Left colon (tissue), 2 donors: ENCODE measurements around the gene RDH5. TPM values are rescaled to one million over a fixed set of nuclear protein-coding genes. Genes with fewer than 3 reads are reported as not detected.
A peak's percentile ranks its signal among the peaks of the same experiment; 100 is the strongest.

ENCODE experiments used
- ATAC-seq: fragments of 200-7000 bp; cut with Tn5 transposase; one replicate; pipeline ENCODE4 v1.9.1; 2020; ENCODE audit warnings: mild to moderate bottlenecking, moderate library complexity
- DNase-seq, 2 donors: peaks; one replicate each; pipeline ENCODE4 v3.0.0-alpha.2; 2020
- intact Hi-C, 2 donors: fragments of 100-400 bp; cut with DNase I in 1 of 2; cut with micrococcal nuclease in 1 of 2; formaldehyde crosslinking; loops; one replicate each; pipeline versions ENCODE4 v1.11.2 to v1.14.0; 2022; cut with DNase I, micrococcal nuclease
- total RNA-seq, 2 donors: library from RNA; stranded (reverse); fragmentation: NEBNext Ultra II Directional; extraction: Animal tissue kit (Norgen Biotek cat#: 25700); gene quantifications; one replicate each; pipeline ENCODE4 v1.2.1, GENCODE V29; 2021
- donor health status: DM: no; HTN: no; CAD: no.
- donor health status: DM: yes; HTN: yes; CAD: no.

RDH5 gene
- total RNA-seq, 2 donors from 2014 or later, result 34.2 to 37.7 TPM

DNA sequence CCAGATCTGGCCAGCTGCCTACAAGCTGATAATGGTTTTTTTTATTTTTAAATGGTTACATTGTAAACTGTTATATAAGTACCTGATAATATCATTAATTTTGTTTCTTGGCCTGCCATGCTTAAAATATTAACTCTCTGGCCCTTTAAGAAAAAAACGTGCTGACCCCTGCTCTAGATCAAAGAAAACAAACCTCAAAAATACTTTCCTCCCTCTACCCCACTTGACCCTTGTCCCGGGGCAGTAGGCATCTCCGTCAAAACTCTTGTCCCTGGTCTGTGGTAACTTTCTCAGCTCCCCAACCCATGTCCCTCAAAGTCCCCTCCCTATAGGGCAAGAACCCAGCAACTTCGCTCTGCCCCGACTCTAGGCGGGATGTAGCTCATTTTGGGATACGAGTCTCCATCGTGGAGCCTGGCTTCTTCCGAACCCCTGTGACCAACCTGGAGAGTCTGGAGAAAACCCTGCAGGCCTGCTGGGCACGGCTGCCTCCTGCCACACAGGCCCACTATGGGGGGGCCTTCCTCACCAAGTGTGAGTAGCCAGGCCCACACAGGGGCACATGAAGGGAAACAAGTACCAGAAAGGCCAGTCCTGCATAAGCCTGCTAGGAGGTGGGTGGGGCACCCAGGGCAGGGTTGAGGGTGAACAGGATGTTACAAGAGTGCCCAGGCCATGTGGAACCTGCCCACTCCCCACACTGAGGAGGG is 3.5 kb downstream of the RDH5 start:
- intact Hi-C loops, result no loop called here
- DNase-seq, result no peak
- no peak for ATAC-seq

DNA sequence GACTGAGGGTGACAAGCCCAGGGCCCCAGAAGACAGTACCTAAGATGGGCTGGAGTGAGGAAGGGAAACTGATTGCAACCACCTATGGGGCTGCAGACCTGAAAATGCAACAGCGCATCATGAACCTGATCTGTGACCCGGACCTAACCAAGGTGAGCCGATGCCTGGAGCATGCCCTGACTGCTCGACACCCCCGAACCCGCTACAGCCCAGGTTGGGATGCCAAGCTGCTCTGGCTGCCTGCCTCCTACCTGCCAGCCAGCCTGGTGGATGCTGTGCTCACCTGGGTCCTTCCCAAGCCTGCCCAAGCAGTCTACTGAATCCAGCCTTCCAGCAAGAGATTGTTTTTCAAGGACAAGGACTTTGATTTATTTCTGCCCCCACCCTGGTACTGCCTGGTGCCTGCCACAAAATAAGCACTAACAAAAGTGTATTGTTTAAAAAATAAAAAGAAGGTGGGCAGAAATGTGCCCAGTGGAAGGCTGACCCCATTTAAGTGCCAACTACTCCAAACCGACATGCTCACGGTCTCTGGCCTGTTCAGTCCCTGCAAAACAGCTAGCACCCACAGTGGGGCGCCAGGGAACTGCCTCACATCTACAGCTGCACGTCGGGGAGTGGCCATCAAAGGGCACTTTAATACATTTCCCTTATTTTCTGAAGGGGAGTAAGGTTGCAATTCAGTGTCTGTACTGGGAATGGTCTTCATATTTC is 4.2 kb downstream of the RDH5 start:
- DNase-seq (peak; percentile 76 to 85), ATAC-seq (no peak)

DNA sequence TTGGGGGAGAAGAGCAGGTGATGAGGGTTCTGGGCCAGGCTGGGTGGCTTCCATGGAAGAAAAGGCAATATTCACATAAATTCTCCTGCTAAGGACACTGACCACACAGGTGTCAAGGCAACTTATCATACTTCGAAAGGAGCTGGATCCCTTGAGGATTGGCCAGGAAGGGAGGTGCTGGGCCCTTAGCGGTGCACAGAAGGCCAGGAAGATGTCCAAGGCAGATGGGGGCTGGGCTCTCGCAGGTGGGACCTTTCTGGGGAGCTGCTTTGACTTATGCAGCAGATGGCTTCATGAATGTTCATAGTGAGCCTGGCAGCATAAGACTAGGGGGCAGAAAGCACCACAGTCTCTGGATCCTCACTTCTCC is 4.7 kb downstream of the RDH5 start:
- no peak for DNase-seq
- intact Hi-C loops, result no loop called here
- ATAC-seq, result no peak

More for the DNA sequence above, 4.2 kb downstream of the RDH5 start:
- intact Hi-C loops, result no loop called here

DNA sequence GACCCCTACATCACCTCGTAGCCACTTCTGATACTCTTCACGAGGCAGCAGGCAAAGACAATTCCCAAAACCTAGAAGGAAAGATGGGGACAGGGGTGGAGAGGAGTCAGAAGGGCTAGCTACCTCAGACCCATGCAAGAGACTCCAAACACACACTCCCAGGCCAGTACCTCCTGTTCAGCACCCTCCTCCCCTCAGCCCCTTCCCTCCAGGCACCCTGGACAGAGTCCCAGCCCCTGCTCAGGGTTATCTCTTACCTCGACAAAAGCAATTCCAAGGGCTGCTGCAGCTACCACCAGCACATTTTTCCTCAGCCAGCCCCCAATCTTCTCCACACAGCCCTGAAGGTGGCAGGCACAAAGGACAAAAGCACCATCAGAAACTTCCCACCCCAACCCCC is 5.4 kb downstream of the RDH5 start:
- ATAC-seq, result no peak
- DNase-seq, result no peak
- intact Hi-C loops, result no loop called here

DNA sequence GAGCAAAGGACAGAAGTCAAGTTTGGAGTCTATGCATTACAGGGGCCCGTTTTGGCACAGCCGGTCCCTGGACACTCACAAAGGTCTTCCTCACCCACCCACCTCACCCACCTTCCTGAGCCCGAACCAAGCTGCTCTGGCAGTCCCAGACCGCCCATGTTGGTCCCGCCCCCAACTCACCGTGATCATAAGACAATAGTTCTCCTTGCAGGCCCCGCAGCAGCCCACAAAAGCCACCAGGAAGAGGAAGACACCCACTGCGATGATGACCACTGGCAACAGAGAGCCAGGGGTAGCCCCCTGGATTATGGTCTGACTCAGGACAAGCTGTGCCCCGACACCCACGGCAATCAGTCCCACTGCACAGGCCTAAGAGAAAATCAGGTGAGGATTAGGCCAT is 6.8 kb downstream of the RDH5 start:
- intact Hi-C loops, result no loop called here
- ATAC-seq (no peak), DNase-seq (no peak)

- intact Hi-C loops, result no loop called here
- ATAC-seq (peak; percentile 17), DNase-seq (peak; percentile 74 to 76)
Observed at GRCh38 chr12:55727643-55728185, 7.5 kb downstream of the RDH5 start.

DNA sequence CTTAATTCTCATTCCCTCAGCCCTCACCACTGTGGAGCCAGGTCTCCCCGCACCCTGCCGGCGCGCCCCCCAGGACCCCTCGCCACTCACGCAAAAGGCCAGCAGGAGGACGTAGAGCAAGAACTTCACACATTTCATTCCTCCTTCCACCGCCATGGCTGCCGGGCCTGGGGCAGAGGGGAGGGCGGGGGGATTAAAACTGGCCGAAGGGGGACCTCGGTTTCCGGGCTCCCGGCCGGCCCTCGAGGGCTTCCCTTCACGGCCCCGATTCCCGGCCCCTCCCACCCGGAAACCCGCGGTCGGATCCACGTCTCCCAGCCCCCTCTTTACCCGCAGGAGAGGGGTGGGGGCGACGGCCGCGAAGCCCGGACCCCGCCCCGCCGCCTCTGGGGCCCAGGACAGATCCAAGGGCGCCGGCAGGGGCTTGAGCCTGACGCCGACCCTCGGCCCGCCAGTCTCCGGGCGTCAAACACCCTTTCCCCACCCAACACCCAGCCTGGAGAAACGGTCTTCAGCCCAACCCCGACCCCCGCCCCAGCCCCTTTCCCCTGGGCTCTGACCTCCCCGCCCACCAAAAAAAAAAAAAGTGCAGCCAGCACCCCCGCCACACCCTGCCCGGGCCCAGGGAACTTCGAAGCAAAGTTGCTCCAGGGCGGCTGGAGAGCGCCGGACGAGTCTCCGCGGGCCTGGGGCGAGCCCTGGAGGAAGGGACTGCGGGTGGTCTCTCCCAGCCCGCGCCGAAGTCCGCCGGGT is 8.2 kb downstream of the RDH5 start:
- ATAC-seq (peak; percentile 51), DNase-seq (peak; percentile 81 to 86)
- intact Hi-C loops, result no loop called here

DNA sequence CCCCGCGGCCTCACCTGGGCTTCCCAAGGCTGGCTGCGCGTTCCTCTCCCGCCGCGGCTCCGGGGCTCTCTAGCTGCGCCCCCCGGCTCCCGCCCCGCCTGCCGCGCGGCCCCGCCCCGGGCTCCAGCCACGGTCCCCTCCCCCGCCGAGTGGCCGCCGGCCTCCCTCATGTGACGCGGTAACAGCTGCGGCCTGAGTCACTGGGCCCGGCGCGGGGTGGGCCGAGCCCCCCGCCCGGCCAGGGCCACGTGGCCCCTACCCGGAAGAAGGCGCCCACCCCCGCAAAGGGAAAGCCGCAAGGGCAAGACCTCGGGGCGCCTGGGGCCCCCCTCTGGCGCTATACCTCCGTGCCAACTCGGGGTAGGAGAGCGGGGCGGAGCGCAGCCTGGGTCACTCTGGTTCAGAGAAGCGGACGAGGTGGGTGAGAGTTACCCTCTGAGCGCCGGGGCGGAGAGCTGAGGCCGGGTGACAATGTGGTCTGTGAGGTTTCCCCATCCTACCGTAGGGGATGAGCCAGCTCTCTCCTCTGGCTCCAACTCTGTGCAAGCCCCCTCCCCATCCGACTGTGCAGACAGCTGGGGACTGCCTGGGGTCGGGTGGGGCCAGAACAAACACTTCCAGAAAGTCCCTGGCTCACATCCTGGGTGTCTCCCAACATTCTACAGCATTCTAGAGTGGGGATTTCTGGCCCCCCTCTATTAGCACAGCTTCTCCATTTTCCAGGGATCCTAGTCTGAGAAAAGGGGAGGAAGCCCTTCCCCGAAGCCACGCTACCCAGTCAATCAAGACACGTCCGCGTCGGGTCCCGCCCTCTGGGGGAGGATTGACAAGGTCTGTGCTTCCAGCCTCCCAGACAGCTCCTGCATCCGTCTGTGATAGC is 9.0 kb downstream of the RDH5 start, which contains the start of gene CD63:
Gene CD63, minus strand, starts transcription at position 71 of the 880 bp plus-strand sequence. CDS start 668 bp downstream, outside the sequence.
- intact Hi-C loops, result no loop called here
- peak; percentile 92 to 96 for DNase-seq
- peak; percentile 75 for ATAC-seq

DNA sequence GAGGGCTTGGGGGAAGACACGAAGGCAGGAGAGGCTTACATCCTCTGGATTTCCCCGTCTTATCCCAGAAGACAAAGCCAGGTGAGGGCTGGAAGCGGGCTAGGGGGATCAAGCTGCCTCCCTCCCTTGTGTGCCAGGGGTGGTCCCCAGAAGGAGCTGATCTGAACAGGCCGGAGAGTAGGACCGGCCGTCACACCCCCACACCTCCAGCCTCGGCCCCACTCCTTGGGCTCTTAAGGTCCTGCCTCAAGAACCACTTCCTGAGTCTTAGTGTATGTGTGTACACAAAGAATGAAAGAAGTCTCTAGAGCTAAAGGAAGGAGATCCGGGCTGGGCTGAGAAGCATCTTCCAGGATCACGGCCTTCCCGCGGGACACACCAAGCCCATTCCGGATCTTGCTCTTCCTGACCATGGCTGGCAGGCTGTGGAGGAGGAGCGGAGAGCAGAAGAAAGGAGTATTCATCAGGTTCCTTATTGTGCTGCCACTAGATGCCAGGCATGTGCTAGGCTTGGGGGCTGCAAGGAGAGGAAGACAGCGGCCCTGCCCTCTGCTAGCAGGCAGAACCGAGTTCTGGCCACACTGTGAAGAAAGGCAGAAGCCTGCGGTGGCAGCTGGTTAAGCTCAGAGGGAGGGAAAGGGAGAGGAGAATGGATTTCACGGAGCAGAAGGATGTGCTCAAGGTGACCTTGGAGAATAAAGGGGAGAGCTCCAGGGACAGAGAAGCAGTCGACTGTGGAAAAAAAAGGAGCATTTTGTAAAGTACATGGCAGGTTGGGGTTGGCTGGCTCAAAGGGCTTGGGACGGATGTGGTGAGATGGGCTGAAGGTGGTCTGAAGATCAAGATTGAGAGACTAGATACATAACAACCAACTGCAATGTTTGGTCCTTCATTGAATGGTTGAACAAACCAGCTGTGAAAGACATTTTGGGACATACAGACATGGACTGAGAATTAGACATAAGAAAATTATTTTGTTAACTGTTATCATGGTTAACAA is 9.9 kb downstream of the RDH5 start:
- ATAC-seq (peak; percentile 13), DNase-seq (peak in 1 of 2 donors; percentile 68)
- intact Hi-C loops, result no loop called here

DNA sequence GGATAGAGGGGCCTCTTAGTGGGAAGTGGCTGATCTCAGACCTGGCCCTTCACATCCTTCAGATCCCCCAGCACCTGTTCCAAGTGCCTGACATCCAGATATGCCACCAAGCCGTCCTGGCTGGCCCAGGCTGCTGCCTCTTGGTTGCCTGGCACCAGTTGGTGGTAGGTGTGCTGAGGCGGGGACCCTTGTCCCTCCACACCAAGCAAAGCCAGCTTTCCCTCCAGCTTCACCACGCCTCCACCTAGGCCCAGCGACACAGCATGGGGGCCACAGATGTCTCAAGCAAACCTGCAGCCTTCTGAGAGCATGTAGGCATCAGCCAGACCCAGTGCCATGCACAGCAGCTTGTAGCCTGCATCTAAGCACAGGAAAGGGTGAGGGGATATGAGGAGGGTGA is 12.1 kb downstream of the RDH5 start:
- intact Hi-C loops, result no loop called here

GRCh38 chr12:55733021-55733555 is 12.9 kb downstream of the RDH5 start:
- intact Hi-C loops, result no loop called here
- ATAC-seq, result no peak
- DNase-seq, result no peak

More for the DNA sequence above, 12.1 kb downstream of the RDH5 start:
- ATAC-seq, result no peak
- DNase-seq, result no peak

- no peak for DNase-seq
Observed at GRCh38 chr12:55733858-55734257, 13.7 kb downstream of the RDH5 start.

GRCh38 chr12:55734595-55734994 is 14.4 kb downstream of the RDH5 start:
- no peak for DNase-seq
- ATAC-seq, result no peak
- intact Hi-C loops, result no loop called here

More at GRCh38 chr12:55733858-55734257, 13.7 kb downstream of the RDH5 start:
- ATAC-seq, result no peak
- intact Hi-C loops, result no loop called here

DNA sequence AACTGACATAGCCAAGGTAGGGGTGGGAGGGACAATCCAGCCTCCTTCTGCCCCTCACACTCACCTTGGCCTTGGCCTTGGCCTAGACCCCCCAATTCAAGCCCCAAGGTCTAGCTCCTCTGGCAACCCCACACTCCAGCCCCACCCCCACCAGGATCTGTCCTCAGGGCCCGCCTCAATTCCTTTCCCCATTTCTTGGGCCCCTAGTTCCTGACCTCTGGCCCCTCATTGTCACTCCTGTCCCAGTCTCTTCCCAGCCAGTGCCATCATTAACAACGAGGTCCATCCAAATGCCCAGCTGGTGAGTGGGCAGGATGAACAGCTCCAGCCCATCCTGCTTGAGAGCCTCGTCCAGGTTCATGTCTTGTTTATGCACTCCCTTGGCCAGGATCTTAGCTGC is 15.9 kb downstream of the RDH5 start:
- intact Hi-C loops, result no loop called here
- ATAC-seq, result no peak
- no peak for DNase-seq

DNA sequence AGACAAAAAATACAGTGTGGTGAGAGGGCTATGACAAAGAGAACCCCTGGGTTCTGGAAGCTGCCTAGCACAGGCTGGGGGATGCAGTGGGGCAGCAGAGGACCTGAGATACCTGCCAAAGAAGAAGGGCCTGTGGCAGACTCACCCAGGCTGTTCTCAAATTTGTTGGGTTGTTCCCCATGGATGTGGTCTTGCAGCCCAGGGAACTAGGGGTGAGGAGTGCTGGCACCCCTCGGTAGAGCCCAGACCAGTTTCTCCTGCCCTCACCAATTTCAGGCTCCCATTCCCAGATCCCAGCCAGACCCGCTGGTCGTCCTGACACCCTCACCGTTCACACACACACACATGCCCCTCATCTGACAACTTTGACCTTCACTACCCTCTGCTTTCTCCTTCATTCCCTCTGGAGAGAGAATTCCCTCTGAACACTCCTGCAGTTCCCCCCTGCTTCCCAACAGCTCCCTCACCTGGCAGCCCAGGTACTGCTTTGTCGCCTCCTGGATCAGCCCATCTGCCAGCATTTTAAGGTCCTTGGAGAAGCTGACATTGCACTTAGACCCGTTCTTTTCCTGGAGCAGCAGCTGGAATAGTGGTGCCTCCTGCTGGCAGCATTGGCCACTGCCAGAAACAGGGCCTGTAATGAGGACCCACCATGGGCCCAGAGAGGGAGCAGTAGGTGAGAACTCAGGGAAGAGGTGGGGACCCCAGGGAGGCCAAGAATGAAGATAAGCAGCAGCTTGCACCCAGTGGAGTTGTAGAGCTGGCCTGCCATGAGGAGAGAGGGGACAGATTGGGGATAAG is 16.8 kb downstream of the RDH5 start:
- ATAC-seq (peak; percentile 85), DNase-seq (peak; percentile 83 to 87)
- intact Hi-C loops, result no loop called here

- ATAC-seq (no peak), DNase-seq (no peak)
- intact Hi-C loops, result no loop called here
Observed at GRCh38 chr12:55737581-55738122, 17.5 kb downstream of the RDH5 start.
